Measurements from ENCODE around the gene HS1BP3. TPM values are rescaled to one million over a fixed set of nuclear protein-coding genes. Genes with fewer than 3 reads are reported as not detected.
A peak's percentile ranks its signal among the peaks of the same experiment; 100 is the strongest.

The HS1BP3 gene
- total and polyA plus RNA-seq, 2 of the 13 experiments (the other 11 are each of a cell fraction or from before 2014, with no cell fraction given): 15.2 to 22.0 TPM

GRCh38 chr2:20578895-20579825 lies 71.7 kb downstream of the HS1BP3 start (continued):
- TF ChIP-seq MAZ (IDR thresholded peaks at IDR 0.05; ENCODE audit: borderline replicate concordance, low read depth, low read length): no peak; the same call in 1 of the 2 replicates
- peak; percentile 90 for TF ChIP-seq MAZ (CRISPR knock-in tag; IDR thresholded peaks at IDR 0.05; ENCODE audit: low read depth)
- peak; percentile 88; the same call in 1 of the 2 replicates for TF ChIP-seq KAT8 (CRISPR knock-in tag; IDR thresholded peaks at IDR 0.05)
- peak; percentile 52; the same call in 1 of the 2 replicates for TF ChIP-seq BRD4 (CRISPR knock-in tag; IDR thresholded peaks at IDR 0.05)
- TF ChIP-seq JUND (CRISPR knock-in tag; IDR thresholded peaks at IDR 0.05): peak; percentile 100
- TF ChIP-seq ZNF878 (CRISPR knock-in tag; IDR thresholded peaks at IDR 0.05): peak; percentile 95
- peak; percentile 96; the same call in 1 of the 2 replicates for TF ChIP-seq ZFP91 (CRISPR knock-in tag; IDR thresholded peaks at IDR 0.05; ENCODE audit: borderline replicate concordance)
- TF ChIP-seq HOXA9 (CRISPR knock-in tag; IDR thresholded peaks at IDR 0.05; ENCODE audit: borderline replicate concordance): no peak
- no peak for TF ChIP-seq ZFP36 (IDR thresholded peaks at IDR 0.05; ENCODE audit: borderline replicate concordance, low read depth, low read length, partially characterized antibody)
- TF ChIP-seq SNRNP70 (IDR thresholded peaks at IDR 0.05; ENCODE audit: low read depth, low read length): no peak
- TF ChIP-seq ZNF34 (CRISPR knock-in tag; IDR thresholded peaks at IDR 0.05; ENCODE audit: borderline replicate concordance): peak; percentile 81; the same call in 1 of the 2 replicates
- no peak for TF ChIP-seq NFRKB (IDR thresholded peaks at IDR 0.05)
- no peak; the same call in 1 of the 2 replicates for TF ChIP-seq ZNF569 (CRISPR knock-in tag; IDR thresholded peaks at IDR 0.05; ENCODE audit: borderline replicate concordance)
- no peak for TF ChIP-seq ZSCAN20 (CRISPR knock-in tag; IDR thresholded peaks at IDR 0.05; ENCODE audit: borderline replicate concordance)
- TF ChIP-seq, protein P1, sequence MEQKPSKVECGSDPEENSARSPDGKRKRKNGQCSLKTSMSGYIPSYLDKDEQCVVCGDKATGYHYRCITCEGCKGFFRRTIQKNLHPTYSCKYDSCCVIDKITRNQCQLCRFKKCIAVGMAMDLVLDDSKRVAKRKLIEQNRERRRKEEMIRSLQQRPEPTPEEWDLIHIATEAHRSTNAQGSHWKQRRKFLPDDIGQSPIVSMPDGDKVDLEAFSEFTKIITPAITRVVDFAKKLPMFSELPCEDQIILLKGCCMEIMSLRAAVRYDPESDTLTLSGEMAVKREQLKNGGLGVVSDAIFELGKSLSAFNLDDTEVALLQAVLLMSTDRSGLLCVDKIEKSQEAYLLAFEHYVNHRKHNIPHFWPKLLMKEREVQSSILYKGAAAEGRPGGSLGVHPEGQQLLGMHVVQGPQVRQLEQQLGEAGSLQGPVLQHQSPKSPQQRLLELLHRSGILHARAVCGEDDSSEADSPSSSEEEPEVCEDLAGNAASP (CRISPR knock-in tag; IDR thresholded peaks at IDR 0.05; ENCODE audit: borderline replicate concordance): peak; percentile 97; the same call in 1 of the 2 replicates
- TF ChIP-seq, protein P2, sequence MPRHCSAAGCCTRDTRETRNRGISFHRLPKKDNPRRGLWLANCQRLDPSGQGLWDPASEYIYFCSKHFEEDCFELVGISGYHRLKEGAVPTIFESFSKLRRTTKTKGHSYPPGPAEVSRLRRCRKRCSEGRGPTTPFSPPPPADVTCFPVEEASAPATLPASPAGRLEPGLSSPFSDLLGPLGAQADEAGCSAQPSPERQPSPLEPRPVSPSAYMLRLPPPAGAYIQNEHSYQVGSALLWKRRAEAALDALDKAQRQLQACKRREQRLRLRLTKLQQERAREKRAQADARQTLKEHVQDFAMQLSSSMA (CRISPR knock-in tag; IDR thresholded peaks at IDR 0.05): peak; percentile 79
- TF ChIP-seq ASH2L (IDR thresholded peaks at IDR 0.05; ENCODE audit: insufficient read length, low read depth, low read length): peak; percentile 72
- peak; percentile 35 to 85 for TF ChIP-seq MAFK (conservative IDR thresholded peaks at IDR 0.05 in 1 of 2, IDR thresholded peaks at IDR 0.05 in 1 of 2; ENCODE audit: low read length in 2 of 2)
- no peak for TF ChIP-seq PAWR (CRISPR knock-in tag; IDR thresholded peaks at IDR 0.05; ENCODE audit: borderline replicate concordance)
- TF ChIP-seq PREB (CRISPR knock-in tag; IDR thresholded peaks at IDR 0.05): no peak
- TF ChIP-seq ATAD3A (CRISPR knock-in tag; IDR thresholded peaks at IDR 0.05): no peak
- TF ChIP-seq ZNF329 (CRISPR knock-in tag; IDR thresholded peaks at IDR 0.05; ENCODE audit: low read depth): peak; percentile 88
- TF ChIP-seq IRX3 (CRISPR knock-in tag; IDR thresholded peaks at IDR 0.05; ENCODE audit: borderline replicate concordance, low read depth): peak; percentile 70; the same call in 1 of the 2 replicates
- TF ChIP-seq ZNF766 (CRISPR knock-in tag; IDR thresholded peaks at IDR 0.05; ENCODE audit: borderline replicate concordance): peak; percentile 67; the same call in 1 of the 2 replicates

Data from HepG2 (cell line).